HEK293 (cell line): ENCODE measurements around the gene NME3.
A peak's percentile ranks its signal among the peaks of the same experiment; 100 is the strongest.

Experiments
- CTCF ChIA-PET: fragments of 350-600 bp; formaldehyde crosslinking; extraction: SDS; loops from one replicate; lab custom pipeline; 2021; ENCODE audit warnings: antibody characterized with exemption; lab: Yijun Ruan, JAX
- POLR2A ChIA-PET: fragments of 300-600 bp; formaldehyde crosslinking; extraction: SDS; loops from one replicate; lab custom pipeline; 2020; ENCODE audit warnings: antibody characterized with exemption, inconsistent platforms; lab: Yijun Ruan, JAX
- H3K27ac ChIP-seq: fragments of 200-500 bp; sonication (Bioruptor generic); 2 replicates; pipeline ENCODE4 v1.5.1; 2014; ENCODE audit warnings: low read depth, low read length, control low read depth, inconsistent platforms; ENCODE audit errors: extremely low read depth
- H3K36me3 ChIP-seq, 2 experiments: fragments of 200-500 bp in 1 of 2; sonication (Bioruptor generic) in 1 of 2; 1 replicate in 1 of 2; 2 replicates in 1 of 2; pipeline ENCODE4 v1.5.1; 2014 to 2017; ENCODE audit warnings: inconsistent platforms in 2 of 2, low read length in 2 of 2; ENCODE audit not compliant: control insufficient read depth in 2 of 2, insufficient read depth in 1 of 2
- H3K4me1 ChIP-seq: fragments of 200-500 bp; sonication (Bioruptor generic); 2 replicates; pipeline ENCODE4 v1.5.1; 2014; ENCODE audit warnings: mild to moderate bottlenecking, low read length, inconsistent platforms; ENCODE audit not compliant: control insufficient read depth, insufficient read depth
- H3K4me3 ChIP-seq: 2 replicates; pipeline ENCODE4 v1.5.1; 2011; ENCODE audit warnings: low read depth, mild to moderate bottlenecking, control low read depth, low read length, moderate library complexity
- H3K9me3 ChIP-seq: fragments of 200-500 bp; sonication (Bioruptor generic); 2 replicates; pipeline ENCODE4 v1.5.1; 2014; ENCODE audit warnings: low read depth, low read length, inconsistent platforms; ENCODE audit not compliant: control insufficient read depth, insufficient read depth
- KLF16 ChIP-seq: fragments of 450-650 bp; formaldehyde crosslinking; IDR thresholded peaks from 2 replicates; pipeline ENCODE4 v1.5.1; 2017; ENCODE audit warnings: missing biosample characterization, missing genetic modification characterization
- KLF9 ChIP-seq: fragments of 450-650 bp; formaldehyde crosslinking; IDR thresholded peaks from 2 replicates; pipeline ENCODE4 v1.5.1; 2016; ENCODE audit warnings: missing biosample characterization, missing genetic modification characterization, low read depth
- SCRT1 ChIP-seq: fragments of 450-650 bp; formaldehyde crosslinking; IDR thresholded peaks from 2 replicates; pipeline ENCODE4 v1.5.1; 2016; ENCODE audit warnings: missing biosample characterization, missing genetic modification characterization, borderline replicate concordance
- SCRT2 ChIP-seq: fragments of 450-650 bp; formaldehyde crosslinking; IDR thresholded peaks from 2 replicates; pipeline ENCODE4 v1.5.1; 2016; ENCODE audit warnings: missing biosample characterization, missing genetic modification characterization
- ZNF121 ChIP-seq: fragments of 450-650 bp; formaldehyde crosslinking; IDR thresholded peaks from 2 replicates; pipeline ENCODE4 v1.5.1; 2016; ENCODE audit warnings: missing biosample characterization, missing genetic modification characterization
- ZNF133 ChIP-seq: fragments of 450-650 bp; formaldehyde crosslinking; IDR thresholded peaks from 2 replicates; pipeline ENCODE4 v1.5.1; 2016; ENCODE audit warnings: missing biosample characterization, missing genetic modification characterization
- ZNF184 ChIP-seq: fragments of 450-650 bp; IDR thresholded peaks from 2 replicates; pipeline ENCODE4 v1.5.1; 2018; ENCODE audit warnings: missing biosample characterization, mild to moderate bottlenecking, missing genetic modification characterization
- ZNF394 ChIP-seq: fragments of 450-650 bp; formaldehyde crosslinking; IDR thresholded peaks from 2 replicates; pipeline ENCODE4 v1.5.1; 2016; ENCODE audit warnings: missing biosample characterization, missing genetic modification characterization, mild to moderate bottlenecking, moderate library complexity, borderline replicate concordance
- ZNF404 ChIP-seq: fragments of 450-650 bp; formaldehyde crosslinking; IDR thresholded peaks from 2 replicates; pipeline ENCODE4 v1.5.1; 2017; ENCODE audit warnings: missing biosample characterization, missing genetic modification characterization
- ZNF658 ChIP-seq: fragments of 450-650 bp; formaldehyde crosslinking; IDR thresholded peaks from 2 replicates; pipeline ENCODE4; 2016; ENCODE audit warnings: missing biosample characterization, missing genetic modification characterization
- ZNF777 ChIP-seq: fragments of 450-650 bp; formaldehyde crosslinking; IDR thresholded peaks from 2 replicates; pipeline ENCODE4 v1.5.1; 2017; ENCODE audit warnings: missing biosample characterization, missing genetic modification characterization, borderline replicate concordance
- TF ChIP-seq, protein P1 (sequence below): fragments of 450-650 bp; formaldehyde crosslinking; IDR thresholded peaks from 2 replicates; pipeline ENCODE4 v1.5.1; 2016; ENCODE audit warnings: missing biosample characterization, missing genetic modification characterization
- TF ChIP-seq, protein P2 (sequence below): fragments of 450-650 bp; formaldehyde crosslinking; optimal IDR thresholded peaks from 2 replicates; pipeline ENCODE3; 2016; ENCODE audit warnings: missing biosample characterization, mild to moderate bottlenecking, missing genetic modification characterization
- TF ChIP-seq, protein P3 (sequence below): fragments of 450-650 bp; formaldehyde crosslinking; IDR thresholded peaks from 2 replicates; pipeline ENCODE4 v1.5.1; 2016; ENCODE audit warnings: missing biosample characterization, missing genetic modification characterization
- TF ChIP-seq, protein P4 (sequence below): fragments of 450-650 bp; formaldehyde crosslinking; IDR thresholded peaks from 2 replicates; pipeline ENCODE4 v1.5.1; 2016; ENCODE audit warnings: missing biosample characterization, missing genetic modification characterization

The NME3 gene

DNA sequence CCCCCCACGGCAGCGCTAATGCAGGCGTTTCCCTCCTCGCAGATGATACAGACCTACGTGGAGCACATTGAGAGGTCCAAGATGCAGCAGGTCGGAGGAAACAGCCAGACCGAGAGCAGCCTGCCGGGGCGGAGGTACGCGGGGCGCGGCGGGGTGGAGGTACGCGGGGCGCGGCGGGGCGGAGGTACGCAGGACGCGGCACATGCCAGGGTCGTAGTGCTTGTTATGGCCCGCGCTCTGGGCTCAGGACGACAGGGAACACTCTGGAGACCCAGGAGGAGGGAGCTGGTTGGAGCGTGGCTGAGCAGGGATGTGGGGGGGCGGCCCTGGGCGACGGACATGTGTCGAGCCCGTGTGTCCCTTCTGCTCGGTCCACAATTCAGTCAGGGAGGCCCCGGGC is 41.9 kb downstream of the NME3 start:
- CTCF ChIA-PET = no interaction called here

DNA sequence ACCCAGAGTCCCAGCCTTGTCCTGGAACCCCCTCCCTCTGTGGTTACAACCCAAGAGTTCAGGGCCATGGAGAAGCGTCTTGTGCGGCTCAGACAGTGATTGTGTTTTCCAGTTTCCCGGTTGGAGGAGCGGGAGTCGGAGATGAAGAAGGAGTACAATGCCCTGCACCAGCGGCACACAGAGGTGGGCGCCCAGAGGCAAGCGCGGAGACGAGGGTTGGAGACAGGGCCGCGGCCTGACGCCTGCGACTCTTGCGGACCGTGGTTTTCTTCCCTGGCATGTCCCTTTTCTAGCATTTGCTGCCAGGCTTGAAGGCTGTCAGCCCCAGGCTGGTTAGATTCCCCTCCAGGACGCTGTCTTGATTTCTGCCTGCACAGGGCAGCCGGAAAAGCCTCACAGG is 42.3 kb downstream of the NME3 start:
- Histone ChIP-seq H3K4me3 (no peak overlapping the region), H3K4me1 (no peaks in the 10 kb centered on the region), H3K36me3 (peaks cover 6 to 81% of the 10 kb centered on the region in 2 experiments; a peak in 2 of 3 replicates), H3K9me3 (no peaks in the 10 kb centered on the region), H3K27ac (no peak overlapping the region)
- ChIA-PET CTCF (interaction anchor here (0.6 kb wide), 1 partner anchor 20 kb away, joined by 3 read pairs; no protein-coding TSS in a partner anchor), POLR2A (no interaction called here)
- TF ChIP-seq ZNF777 (no peak), ZNF184 (tag by site-specific recombination) (no peak), KLF9 (no peak)
- TF ChIP-seq, protein P1, sequence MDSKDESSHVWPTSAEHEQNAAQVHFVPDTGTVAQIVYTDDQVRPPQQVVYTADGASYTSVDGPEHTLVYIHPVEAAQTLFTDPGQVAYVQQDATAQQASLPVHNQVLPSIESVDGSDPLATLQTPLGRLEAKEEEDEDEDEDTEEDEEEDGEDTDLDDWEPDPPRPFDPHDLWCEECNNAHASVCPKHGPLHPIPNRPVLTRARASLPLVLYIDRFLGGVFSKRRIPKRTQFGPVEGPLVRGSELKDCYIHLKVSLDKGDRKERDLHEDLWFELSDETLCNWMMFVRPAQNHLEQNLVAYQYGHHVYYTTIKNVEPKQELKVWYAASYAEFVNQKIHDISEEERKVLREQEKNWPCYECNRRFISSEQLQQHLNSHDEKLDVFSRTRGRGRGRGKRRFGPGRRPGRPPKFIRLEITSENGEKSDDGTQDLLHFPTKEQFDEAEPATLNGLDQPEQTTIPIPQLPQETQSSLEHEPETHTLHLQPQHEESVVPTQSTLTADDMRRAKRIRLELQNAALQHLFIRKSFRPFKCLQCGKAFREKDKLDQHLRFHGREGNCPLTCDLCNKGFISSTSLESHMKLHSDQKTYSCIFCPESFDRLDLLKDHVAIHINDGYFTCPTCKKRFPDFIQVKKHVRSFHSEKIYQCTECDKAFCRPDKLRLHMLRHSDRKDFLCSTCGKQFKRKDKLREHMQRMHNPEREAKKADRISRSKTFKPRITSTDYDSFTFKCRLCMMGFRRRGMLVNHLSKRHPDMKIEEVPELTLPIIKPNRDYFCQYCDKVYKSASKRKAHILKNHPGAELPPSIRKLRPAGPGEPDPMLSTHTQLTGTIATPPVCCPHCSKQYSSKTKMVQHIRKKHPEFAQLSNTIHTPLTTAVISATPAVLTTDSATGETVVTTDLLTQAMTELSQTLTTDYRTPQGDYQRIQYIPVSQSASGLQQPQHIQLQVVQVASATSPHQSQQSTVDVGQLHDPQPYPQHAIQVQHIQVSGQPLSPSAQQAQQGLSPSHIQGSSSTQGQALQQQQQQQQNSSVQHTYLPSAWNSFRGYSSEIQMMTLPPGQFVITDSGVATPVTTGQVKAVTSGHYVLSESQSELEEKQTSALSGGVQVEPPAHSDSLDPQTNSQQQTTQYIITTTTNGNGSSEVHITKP (tag by site-specific recombination) = no peak

More for the DNA sequence above, 41.9 kb downstream of the NME3 start:
- Histone ChIP-seq H3K27ac (no peak overlapping the region), H3K9me3 (no peaks in the 10 kb centered on the region), H3K4me1 (no peaks in the 10 kb centered on the region), H3K4me3 (no peak overlapping the region), H3K36me3 (peaks cover 6 to 81% of the 10 kb centered on the region in 2 experiments; a peak in 2 of 3 replicates)
- POLR2A ChIA-PET = no interaction called here
- TF ChIP-seq ZNF658 (tag by site-specific recombination) (no peak), ZNF121 (tag by site-specific recombination) (no peak), KLF16 (no peak)
- TF ChIP-seq, protein P2, sequence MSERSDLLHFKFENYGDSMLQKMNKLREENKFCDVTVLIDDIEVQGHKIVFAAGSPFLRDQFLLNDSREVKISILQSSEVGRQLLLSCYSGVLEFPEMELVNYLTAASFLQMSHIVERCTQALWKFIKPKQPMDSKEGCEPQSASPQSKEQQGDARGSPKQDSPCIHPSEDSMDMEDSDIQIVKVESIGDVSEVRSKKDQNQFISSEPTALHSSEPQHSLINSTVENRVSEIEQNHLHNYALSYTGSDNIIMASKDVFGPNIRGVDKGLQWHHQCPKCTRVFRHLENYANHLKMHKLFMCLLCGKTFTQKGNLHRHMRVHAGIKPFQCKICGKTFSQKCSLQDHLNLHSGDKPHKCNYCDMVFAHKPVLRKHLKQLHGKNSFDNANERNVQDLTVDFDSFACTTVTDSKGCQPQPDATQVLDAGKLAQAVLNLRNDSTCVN (tag by site-specific recombination) = no peak
- TF ChIP-seq, protein P1 (tag by site-specific recombination) = no peak

DNA sequence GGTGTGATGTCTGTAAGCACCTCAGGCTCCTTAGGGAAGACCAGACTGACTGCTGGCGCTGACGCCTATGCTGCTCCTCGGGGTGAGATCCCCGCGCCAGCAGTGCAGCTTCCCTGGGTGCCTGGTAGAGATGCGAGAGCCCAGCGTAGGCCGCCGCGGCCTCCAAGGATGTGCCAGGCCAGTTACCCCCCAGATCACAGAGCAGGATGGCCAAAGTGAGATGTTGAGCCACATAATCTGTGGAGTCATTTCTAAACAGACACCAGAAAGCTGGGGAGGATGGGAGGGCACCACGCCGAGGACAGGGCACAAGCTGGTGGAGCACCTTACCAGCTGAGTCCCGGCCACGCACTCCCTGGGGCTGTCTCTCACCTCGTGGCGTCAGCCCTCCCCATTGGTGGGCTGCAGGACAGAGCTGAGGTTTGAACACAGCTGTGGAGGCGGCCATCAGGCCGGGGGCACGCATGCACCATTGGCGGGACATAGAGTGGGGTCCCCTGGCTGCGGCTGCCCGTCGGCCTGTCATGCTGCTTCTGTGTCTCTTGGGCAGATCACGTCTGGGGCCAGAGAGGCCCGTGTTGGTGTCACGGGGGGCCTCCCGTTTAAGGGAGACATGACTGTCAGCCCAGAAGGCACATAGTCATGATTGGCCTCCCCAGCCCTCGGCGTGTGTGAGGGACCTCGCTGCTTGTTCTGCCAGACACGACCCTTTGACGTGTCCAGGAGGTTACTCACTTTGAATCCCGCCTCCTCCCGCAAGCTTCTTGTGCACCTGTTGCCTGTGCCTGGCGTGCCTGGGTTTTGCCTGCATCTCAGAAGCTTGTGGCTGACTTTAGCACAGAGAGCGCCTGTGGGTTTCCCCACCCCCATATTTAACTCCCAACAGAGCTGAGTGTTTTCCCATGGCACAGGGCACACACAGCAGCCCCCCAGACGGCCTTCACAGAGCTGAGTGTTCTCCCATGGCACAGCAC is 43.4 kb downstream of the NME3 start:
- Histone ChIP-seq H3K4me3 (no peak overlapping the region), H3K9me3 (no peaks in the 10 kb centered on the region), H3K4me1 (no peaks in the 10 kb centered on the region), H3K36me3 (peaks cover 6 to 70% of the 10 kb centered on the region in 2 experiments; a peak in 2 of 3 replicates), H3K27ac (no peak overlapping the region)
- CTCF ChIA-PET = no interaction called here
- POLR2A ChIA-PET = no interaction called here
- TF ChIP-seq, protein P3, sequence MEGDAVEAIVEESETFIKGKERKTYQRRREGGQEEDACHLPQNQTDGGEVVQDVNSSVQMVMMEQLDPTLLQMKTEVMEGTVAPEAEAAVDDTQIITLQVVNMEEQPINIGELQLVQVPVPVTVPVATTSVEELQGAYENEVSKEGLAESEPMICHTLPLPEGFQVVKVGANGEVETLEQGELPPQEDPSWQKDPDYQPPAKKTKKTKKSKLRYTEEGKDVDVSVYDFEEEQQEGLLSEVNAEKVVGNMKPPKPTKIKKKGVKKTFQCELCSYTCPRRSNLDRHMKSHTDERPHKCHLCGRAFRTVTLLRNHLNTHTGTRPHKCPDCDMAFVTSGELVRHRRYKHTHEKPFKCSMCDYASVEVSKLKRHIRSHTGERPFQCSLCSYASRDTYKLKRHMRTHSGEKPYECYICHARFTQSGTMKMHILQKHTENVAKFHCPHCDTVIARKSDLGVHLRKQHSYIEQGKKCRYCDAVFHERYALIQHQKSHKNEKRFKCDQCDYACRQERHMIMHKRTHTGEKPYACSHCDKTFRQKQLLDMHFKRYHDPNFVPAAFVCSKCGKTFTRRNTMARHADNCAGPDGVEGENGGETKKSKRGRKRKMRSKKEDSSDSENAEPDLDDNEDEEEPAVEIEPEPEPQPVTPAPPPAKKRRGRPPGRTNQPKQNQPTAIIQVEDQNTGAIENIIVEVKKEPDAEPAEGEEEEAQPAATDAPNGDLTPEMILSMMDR (tag by site-specific recombination) = no peak
- TF ChIP-seq ZNF121 (tag by site-specific recombination) (no peak), ZNF394 (tag by site-specific recombination) (no peak), ZNF133 (tag by site-specific recombination) (no peak), ZNF404 (no peak), SCRT2 (tag by site-specific recombination) (peak; percentile 76), SCRT1 (tag by site-specific recombination) (peak; percentile 37; the same call in 1 of the 2 replicates)
- TF ChIP-seq, protein P4, sequence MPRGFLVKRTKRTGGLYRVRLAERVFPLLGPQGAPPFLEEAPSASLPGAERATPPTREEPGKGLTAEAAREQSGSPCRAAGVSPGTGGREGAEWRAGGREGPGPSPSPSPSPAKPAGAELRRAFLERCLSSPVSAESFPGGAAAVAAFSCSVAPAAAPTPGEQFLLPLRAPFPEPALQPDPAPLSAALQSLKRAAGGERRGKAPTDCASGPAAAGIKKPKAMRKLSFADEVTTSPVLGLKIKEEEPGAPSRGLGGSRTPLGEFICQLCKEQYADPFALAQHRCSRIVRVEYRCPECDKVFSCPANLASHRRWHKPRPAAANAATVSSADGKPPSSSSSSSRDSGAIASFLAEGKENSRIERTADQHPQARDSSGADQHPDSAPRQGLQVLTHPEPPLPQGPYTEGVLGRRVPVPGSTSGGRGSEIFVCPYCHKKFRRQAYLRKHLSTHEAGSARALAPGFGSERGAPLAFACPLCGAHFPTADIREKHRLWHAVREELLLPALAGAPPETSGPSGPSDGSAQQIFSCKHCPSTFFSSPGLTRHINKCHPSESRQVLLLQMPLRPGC = no peak
